Fibroblast of the aortic adventitia (primary cell): ENCODE measurements around the gene FRMD4A. TPM values are rescaled to one million over a fixed set of nuclear protein-coding genes. Genes with fewer than 3 reads are reported as not detected.

Experiments
- DNase-seq: peaks from one replicate; pipeline ENCODE4 v3.0.0-alpha.2; 2010; ENCODE audit warnings: low read depth
- H3K4me3 ChIP-seq: 2 replicates; pipeline ENCODE4 v1.5.1; 2011; ENCODE audit warnings: low read depth, mild to moderate bottlenecking, control low read depth, low read length, moderate library complexity
- total RNA-seq: library from RNA; depleted of rRNA; stranded (reverse); fragments of >200 nt; gene quantifications from 2 replicates; pipeline ENCODE4 v1.2.3, GENCODE V29; 2012; ENCODE audit warnings: low replicate concordance
- TF ChIP-seq, protein P1 (sequence below): IDR thresholded peaks from 2 replicates; pipeline ENCODE4 v1.5.1; 2011; ENCODE audit warnings: mild to moderate bottlenecking, low read length, control low read depth, inconsistent platforms; ENCODE audit not compliant: insufficient read depth

Gene FRMD4A
- total RNA-seq, 1 donor = 42.4 TPM

DNA sequence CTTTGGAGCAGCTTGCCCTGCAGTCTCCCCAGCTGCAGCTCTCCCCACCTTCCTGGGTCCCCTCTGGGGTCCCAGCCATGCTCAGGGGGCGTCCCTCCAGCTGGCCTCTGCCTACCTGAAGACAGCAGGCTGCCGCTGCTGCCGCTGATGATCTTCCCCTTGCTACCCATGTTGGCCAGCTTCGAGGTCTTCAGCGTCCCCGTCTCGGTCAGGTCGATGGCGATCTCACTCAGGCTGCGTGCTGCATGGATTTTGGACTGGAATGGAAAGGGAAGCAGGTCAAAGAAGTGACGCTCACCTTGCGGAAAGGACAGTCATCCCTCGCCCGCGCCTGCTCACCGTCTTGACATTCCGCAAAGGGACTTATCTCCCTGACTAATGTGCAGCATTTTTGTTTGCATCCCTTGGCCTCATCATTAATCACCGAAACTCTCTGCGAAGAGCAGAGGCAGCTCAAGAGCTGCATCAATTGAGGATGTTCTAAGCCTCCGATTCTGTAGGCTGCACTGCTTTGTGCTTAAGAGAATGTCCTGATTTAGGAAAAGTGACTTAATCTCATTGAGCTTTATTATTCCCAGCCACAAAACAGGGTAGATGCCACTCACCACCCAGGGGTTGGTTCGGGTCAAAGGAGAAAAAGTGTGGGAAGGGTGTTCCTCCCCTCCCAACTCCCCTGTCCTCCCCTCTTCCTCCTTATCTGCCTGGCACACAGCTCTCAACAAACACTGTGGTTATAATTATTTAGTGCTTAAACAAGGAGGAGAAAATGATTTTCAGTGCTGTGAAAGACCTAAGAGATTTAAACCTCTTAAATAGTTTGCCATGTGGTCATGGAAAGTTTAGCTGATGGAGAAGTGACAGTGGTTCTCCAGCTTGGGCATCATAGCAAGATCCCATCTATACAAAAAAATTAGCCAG, 636.7 kb downstream of the FRMD4A start:
- no peak overlapping the region for H3K4me3 ChIP-seq
- TF ChIP-seq, protein P1, sequence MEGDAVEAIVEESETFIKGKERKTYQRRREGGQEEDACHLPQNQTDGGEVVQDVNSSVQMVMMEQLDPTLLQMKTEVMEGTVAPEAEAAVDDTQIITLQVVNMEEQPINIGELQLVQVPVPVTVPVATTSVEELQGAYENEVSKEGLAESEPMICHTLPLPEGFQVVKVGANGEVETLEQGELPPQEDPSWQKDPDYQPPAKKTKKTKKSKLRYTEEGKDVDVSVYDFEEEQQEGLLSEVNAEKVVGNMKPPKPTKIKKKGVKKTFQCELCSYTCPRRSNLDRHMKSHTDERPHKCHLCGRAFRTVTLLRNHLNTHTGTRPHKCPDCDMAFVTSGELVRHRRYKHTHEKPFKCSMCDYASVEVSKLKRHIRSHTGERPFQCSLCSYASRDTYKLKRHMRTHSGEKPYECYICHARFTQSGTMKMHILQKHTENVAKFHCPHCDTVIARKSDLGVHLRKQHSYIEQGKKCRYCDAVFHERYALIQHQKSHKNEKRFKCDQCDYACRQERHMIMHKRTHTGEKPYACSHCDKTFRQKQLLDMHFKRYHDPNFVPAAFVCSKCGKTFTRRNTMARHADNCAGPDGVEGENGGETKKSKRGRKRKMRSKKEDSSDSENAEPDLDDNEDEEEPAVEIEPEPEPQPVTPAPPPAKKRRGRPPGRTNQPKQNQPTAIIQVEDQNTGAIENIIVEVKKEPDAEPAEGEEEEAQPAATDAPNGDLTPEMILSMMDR = no peak
- no peak for DNase-seq

DNA sequence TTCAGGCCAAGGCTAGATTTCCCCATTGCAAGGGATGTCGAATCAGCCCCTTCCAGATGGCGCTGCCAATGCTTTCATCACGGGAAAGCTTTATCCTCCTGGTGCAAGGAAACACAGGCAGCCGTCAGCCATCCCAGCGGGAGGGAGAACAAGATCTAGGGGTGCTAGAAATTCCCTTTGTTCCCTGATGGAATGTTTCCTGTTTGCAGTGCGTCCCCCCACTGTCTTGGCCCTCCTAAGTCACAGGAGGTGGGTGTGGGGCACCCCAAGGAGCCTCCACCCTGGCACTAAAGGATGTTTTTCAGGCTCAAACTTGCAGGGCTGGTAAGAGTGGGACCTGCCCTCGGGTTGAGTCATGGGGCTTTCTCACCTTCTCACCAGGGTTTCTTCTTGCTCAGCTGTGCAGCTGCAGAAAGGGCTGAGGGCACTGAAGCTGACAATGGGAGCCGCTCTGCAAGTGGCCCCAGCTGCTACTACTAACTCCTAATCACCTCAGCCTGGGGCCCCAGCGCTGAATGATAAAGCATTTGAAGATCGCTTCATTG, 640.4 kb downstream of the FRMD4A start:
- TF ChIP-seq, protein P1 = no peak
- no peak overlapping the region for H3K4me3 ChIP-seq

DNA sequence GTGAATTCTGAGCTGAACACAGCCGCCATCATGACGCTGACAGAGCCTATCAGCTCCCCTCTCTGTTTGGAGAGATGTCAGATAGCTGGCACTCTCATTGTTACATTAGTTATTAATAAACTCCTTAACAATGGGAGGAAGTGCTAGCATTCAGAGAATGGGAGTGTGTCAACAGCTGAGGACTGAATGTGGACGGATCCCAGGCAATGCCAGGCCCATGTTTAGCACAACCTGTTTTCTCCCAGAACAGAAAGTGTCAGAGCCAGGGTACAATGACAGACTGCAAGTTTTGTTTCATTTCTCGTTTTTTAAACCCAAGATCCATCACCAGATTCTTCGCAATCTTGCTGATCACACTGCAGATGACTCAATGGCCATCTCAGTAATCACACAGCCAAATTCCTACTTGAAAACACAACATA, 644.4 kb downstream of the FRMD4A start:
- DNase-seq = peak; percentile 68
- TF ChIP-seq, protein P1 = no peak
- no peak overlapping the region for H3K4me3 ChIP-seq

More for the DNA sequence above, 640.4 kb downstream of the FRMD4A start:
- DNase-seq = no peak

DNA sequence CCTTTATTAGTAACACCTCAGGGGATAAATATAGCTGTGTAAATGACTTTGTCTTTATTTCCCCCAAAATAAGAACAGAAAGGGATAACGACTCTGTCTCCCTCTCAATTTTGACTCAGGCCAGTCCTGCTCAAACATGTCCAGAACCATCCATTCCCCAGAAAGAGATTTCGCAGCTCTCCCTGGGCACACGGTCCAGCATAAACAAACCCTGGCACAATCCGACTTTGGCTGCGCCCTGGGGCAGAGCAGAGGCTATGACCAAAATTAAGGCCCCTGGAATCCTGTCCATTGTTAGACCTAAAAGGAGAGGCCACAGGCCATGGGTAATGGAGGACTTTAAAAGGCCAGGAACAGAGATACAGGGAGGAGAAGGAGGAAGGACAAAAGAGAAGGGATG, 644.8 kb downstream of the FRMD4A start:
- no peak for DNase-seq
- TF ChIP-seq, protein P1 = no peak
- H3K4me3 ChIP-seq = no peak overlapping the region

DNA sequence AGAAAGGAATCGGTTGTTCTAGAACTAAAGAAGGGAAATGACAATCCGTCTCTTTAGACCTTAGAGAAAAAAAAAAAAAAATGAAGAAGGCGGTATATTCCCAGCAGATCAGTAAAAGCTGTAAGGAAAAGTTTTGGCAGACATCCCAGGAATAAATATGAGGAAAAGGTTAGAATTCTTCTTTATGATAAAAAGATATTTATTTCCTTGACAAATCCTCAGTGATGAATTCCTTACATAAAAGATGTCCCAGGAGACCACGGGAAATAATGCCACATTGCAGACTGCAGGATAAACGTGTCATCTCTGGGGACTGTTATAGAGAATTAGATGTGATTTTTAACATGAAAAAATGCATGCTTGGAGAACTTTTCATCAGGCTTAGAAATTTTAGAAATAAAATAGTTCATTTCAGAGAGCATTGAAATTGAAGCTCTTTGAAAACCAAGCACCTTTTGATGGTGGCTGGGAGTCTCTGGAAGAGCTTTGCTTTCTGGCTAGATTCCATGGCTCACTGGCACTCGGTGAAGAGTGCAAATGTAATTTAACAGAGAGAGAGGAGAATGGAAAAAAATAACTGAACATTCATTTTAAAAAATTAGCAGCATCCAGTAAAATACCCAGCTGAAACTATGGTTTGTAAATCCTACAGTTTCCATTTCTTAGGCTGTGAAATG, 645.8 kb downstream of the FRMD4A start:
- no peak overlapping the region for H3K4me3 ChIP-seq
- TF ChIP-seq, protein P1 = no peak
- DNase-seq = peak; percentile 86

DNA sequence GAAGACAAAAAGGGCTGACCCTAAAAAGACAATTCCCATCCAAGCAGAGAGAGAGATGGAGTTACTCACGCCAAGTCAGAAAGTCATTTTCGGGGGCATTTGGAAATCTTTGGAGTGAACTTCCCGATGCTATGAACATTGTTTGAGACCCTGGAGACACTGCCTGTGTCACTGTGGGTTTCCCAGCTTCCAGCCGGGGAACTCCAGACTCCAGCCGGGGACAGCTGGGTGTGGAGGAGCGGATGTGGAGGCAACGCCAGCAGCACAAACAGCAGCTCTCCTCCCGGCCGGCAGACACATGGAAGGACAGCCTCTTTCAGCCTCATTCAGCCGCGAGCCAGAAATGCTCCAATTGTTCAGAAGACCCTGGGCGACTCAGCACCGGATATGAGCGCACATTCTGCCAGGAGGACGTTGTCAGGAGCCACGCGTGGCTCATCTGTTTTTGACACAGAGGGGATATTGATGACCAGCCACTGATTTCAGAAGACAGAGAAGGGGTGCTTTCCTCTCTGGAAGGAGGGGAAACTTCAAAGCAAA, 646.4 kb downstream of the FRMD4A start:
- DNase-seq = peak; percentile 79
- peak overlapping the region; percentile 31 for H3K4me3 ChIP-seq
- TF ChIP-seq, protein P1 = no peak
